ENCODE measurements around the gene PRL. TPM values are rescaled to one million over a fixed set of nuclear protein-coding genes. Genes with fewer than 3 reads are reported as not detected.

Gene PRL
- total and polyA plus RNA-seq, 4 donors = 0.17 to 0.18 TPM; not detected in 2

GRCh38 chr6:22322103-22323030, 25.5 kb upstream of the PRL start:
- peak in 2 of 3 donors; percentile 29 to 61 for DNase-seq
- TF ChIP-seq CTCF (IDR thresholded peaks at IDR 0.05; ENCODE audit: control extremely low read depth, extremely low read depth) = no peak
- Histone ChIP-seq H3K9me3 (ENCODE audit: control insufficient read depth in 4 of 4, insufficient read depth in 3 of 4, low read length in 3 of 4) (no peaks in the 10 kb centered on the region), H3K27ac (ENCODE audit: low read depth in 1 of 2, low read length in 1 of 2) (no peak overlapping the region), H3K9ac (ENCODE audit: insufficient read depth in 1 of 2, low read length in 2 of 2) (no peak overlapping the region), H3K36me3 (ENCODE audit: control insufficient read depth in 4 of 4, insufficient read depth in 4 of 4, low read length in 4 of 4) (no peaks in the 10 kb centered on the region), H3K4me1 (ENCODE audit: control insufficient read depth in 5 of 5, insufficient read depth in 5 of 5, low read length in 5 of 5) (peaks cover 0 to 4% (median 0%) of the 10 kb centered on the region in 5 donors), H3K4me3 (no peak overlapping the region), H3K27me3 (ENCODE audit: control insufficient read depth in 3 of 3, insufficient read depth in 3 of 3, low read length in 2 of 3) (no peaks in the 10 kb centered on the region)
- 70 to 77% methylated on average over 7 of the region's 7 CpGs for WGBS, 2 donors
- no peak for ATAC-seq (ENCODE audit: insufficient read depth, low FRiP score)

- H3K27me3 ChIP-seq (ENCODE audit: control insufficient read depth in 3 of 3, insufficient read depth in 3 of 3, low read length in 2 of 3) = no peaks in the 10 kb centered on the region
- DNase-seq = no peak
- peaks cover 0 to 4% (median 0%) of the 10 kb centered on the region in 5 donors for H3K4me1 ChIP-seq (ENCODE audit: control insufficient read depth in 5 of 5, insufficient read depth in 5 of 5, low read length in 5 of 5)
- no peak overlapping the region for H3K27ac ChIP-seq (ENCODE audit: low read depth in 1 of 2, low read length in 1 of 2)
- peak; percentile 41 for ATAC-seq (ENCODE audit: insufficient read depth, low FRiP score)
- H3K36me3 ChIP-seq (ENCODE audit: control insufficient read depth in 4 of 4, insufficient read depth in 4 of 4, low read length in 4 of 4) = no peaks in the 10 kb centered on the region
- no peak for TF ChIP-seq CTCF (IDR thresholded peaks at IDR 0.05; ENCODE audit: control extremely low read depth, extremely low read depth)
- no peaks in the 10 kb centered on the region for H3K9me3 ChIP-seq (ENCODE audit: control insufficient read depth in 4 of 4, insufficient read depth in 3 of 4, low read length in 3 of 4)
- no peak overlapping the region for H3K4me3 ChIP-seq
- 59 to 81% methylated on average over 1 of the region's 1 CpG for WGBS, 2 donors
- no peak overlapping the region for H3K9ac ChIP-seq (ENCODE audit: insufficient read depth in 1 of 2, low read length in 2 of 2)
These were observed 23.9 kb upstream of the PRL start for GRCh38 chr6:22320750-22321149.

GRCh38 chr6:22318404-22318803, 21.6 kb upstream of the PRL start:
- H3K9me3 ChIP-seq (ENCODE audit: control insufficient read depth in 4 of 4, insufficient read depth in 3 of 4, low read length in 3 of 4) = peaks cover 0 to 4% (median 2%) of the 10 kb centered on the region in 4 donors
- WGBS, 2 donors = 88 to 90% methylated on average over 22 of the region's 22 CpGs
- no peaks in the 10 kb centered on the region for H3K27me3 ChIP-seq (ENCODE audit: control insufficient read depth in 3 of 3, insufficient read depth in 3 of 3, low read length in 2 of 3)
- H3K27ac ChIP-seq (ENCODE audit: low read depth in 1 of 2, low read length in 1 of 2) = no peak overlapping the region
- peaks cover 0 to 4% (median 0%) of the 10 kb centered on the region in 5 donors for H3K4me1 ChIP-seq (ENCODE audit: control insufficient read depth in 5 of 5, insufficient read depth in 5 of 5, low read length in 5 of 5)
- DNase-seq = no peak
- ATAC-seq (ENCODE audit: insufficient read depth, low FRiP score) = no peak
- no peak overlapping the region for H3K4me3 ChIP-seq
- H3K36me3 ChIP-seq (ENCODE audit: control insufficient read depth in 4 of 4, insufficient read depth in 4 of 4, low read length in 4 of 4) = no peaks in the 10 kb centered on the region
- TF ChIP-seq CTCF (IDR thresholded peaks at IDR 0.05; ENCODE audit: control extremely low read depth, extremely low read depth) = no peak
- no peak overlapping the region for H3K9ac ChIP-seq (ENCODE audit: insufficient read depth in 1 of 2, low read length in 2 of 2)
